ENCODE data around the gene LSAMP. TPM values are rescaled to one million over a fixed set of nuclear protein-coding genes. Genes with fewer than 3 reads are reported as not detected.

Gene LSAMP
- total and polyA plus RNA-seq, 9 of the 15 experiments (the other 6 are each of a cell fraction or from before 2014, with no cell fraction given) = 0.09 to 0.11 TPM; not detected in 7

- 0 out of 2 replicates have a peak, but pooled peaks have one; percentile 21 for TF ChIP-seq CREB3 (tag; conservative IDR thresholded peaks at IDR 0.05; ENCODE audit: low read depth)
- 0 out of 2 replicates have a peak, but pooled peaks have one; percentile 15 for TF ChIP-seq ZFX (CRISPR knock-in tag; IDR thresholded peaks at IDR 0.05)
Measured at GRCh38 chr3:116038968-116039650, 406.2 kb downstream of the LSAMP start (continued).

- intact Hi-C loops (cut with micrococcal nuclease) = loop anchor here (2.0 kb wide), 1 partner anchor 51 kb away; no protein-coding TSS in a partner anchor
- no peak for FAIRE-seq
- TF ChIP-seq SMARCA4 (IDR thresholded peaks at IDR 0.05) (peak; percentile 34; the same call in 1 of the 2 replicates), IRF9 (tag; IDR thresholded peaks at IDR 0.05) (no peak), LARP7 (IDR thresholded peaks at IDR 0.05) (no peak), ZNF239 (CRISPR knock-in tag; IDR thresholded peaks at IDR 0.05) (no peak), HINFP (tag; conservative IDR thresholded peaks at IDR 0.05; ENCODE audit: low read depth) (no peak), KDM4B (IDR thresholded peaks at IDR 0.05; ENCODE audit: borderline replicate concordance in 2 of 2, low read depth in 1 of 2) (no peak), IRF2 (CRISPR knock-in tag; IDR thresholded peaks at IDR 0.05) (no peak), FOSL1 (tag; conservative IDR thresholded peaks at IDR 0.05) (no peak), MTF1 (CRISPR knock-in tag; IDR thresholded peaks at IDR 0.05; ENCODE audit: borderline replicate concordance) (no peak), PTBP1 (IDR thresholded peaks at IDR 0.05; ENCODE audit: low read depth, low read length) (no peak), NFRKB (IDR thresholded peaks at IDR 0.05; ENCODE audit: low read depth) (no peak)
Measured at GRCh38 chr3:116037954-116038911, 407.1 kb downstream of the LSAMP start.

More at GRCh38 chr3:116037954-116038911, 407.1 kb downstream of the LSAMP start:
- H3K79me2 ChIP-seq (ENCODE audit: control insufficient read depth, insufficient read depth, low read length) = no peaks in the 10 kb centered on the region
- no peak overlapping the region for H3K4me3 ChIP-seq
- H2AFZ ChIP-seq (ENCODE audit: low read depth, low read length) = peak overlapping the region; percentile 84
- peak overlapping the region in 1 of 2 experiments; percentile 60; a peak in 1 of 4 replicates for H3K9ac ChIP-seq (ENCODE audit: insufficient read depth in 1 of 2, low read depth in 2 of 2, low read length in 2 of 2)
- CTCF ChIA-PET (ENCODE audit: low intra/inter-chr PET ratio) = no interaction called here
- POLR2A ChIA-PET = interaction anchor here (0.9 to 1.4 kb wide), 2 partner anchors 9 to 38 kb away, joined by 4 read pairs; no protein-coding TSS in a partner anchor
- peaks cover 2 to 34% of the 10 kb centered on the region in 2 experiments; a peak in 2 of 5 replicates for H3K4me1 ChIP-seq (replicated peaks in 1 of 2; ENCODE audit: control insufficient read depth in 2 of 2, insufficient read depth in 2 of 2, low read length in 2 of 2)
- no peaks in the 10 kb centered on the region for H3K27me3 ChIP-seq (ENCODE audit: control insufficient read depth in 2 of 2, insufficient read depth in 2 of 2, low read length in 2 of 2)
- WGBS (ENCODE audit: insufficient coverage, low coverage, missing lambda C conversion rate) = 29% methylated on average over 5 of the region's 5 CpGs
- ATAC-seq (peak; percentile 74), DNase-seq (ENCODE audit: extremely low read depth in 1 of 4, low spot score in 3 of 4) (peak in 1 of 4 experiments; percentile 50)
- H3K9me3 ChIP-seq (replicated peaks; ENCODE audit: control insufficient read depth, insufficient read depth, low read depth, low read length) = 0 out of 2 replicates have a peak, but pooled peaks cover 2% of the 10 kb centered on the region
- no peaks in the 10 kb centered on the region for H4K20me1 ChIP-seq (replicated peaks; ENCODE audit: control insufficient read depth, insufficient read depth, low read length)
- no peak overlapping the region; the same call in 1 of the 2 replicates for H3K4me2 ChIP-seq (ENCODE audit: insufficient read depth, low read length)
- H3K9me1 ChIP-seq (ENCODE audit: control insufficient read depth, insufficient read depth, low read length) = no peaks in the 10 kb centered on the region
- peak overlapping the region; percentile 83 for H3K27ac ChIP-seq (ENCODE audit: extremely low read depth, low read depth, low read length)
- no TSS peak for BruUV-seq (replicated peaks)
- peaks cover 2% of the 10 kb centered on the region; the same call in 1 of the 3 replicates for H3K36me3 ChIP-seq (ENCODE audit: control insufficient read depth, insufficient read depth, low read length)
- in situ Hi-C loops (cut with MboI) = no loop called here
